ENCODE results near the gene TTC21A.
A peak's percentile ranks its signal among the peaks of the same experiment; 100 is the strongest.

TTC21A gene

DNA sequence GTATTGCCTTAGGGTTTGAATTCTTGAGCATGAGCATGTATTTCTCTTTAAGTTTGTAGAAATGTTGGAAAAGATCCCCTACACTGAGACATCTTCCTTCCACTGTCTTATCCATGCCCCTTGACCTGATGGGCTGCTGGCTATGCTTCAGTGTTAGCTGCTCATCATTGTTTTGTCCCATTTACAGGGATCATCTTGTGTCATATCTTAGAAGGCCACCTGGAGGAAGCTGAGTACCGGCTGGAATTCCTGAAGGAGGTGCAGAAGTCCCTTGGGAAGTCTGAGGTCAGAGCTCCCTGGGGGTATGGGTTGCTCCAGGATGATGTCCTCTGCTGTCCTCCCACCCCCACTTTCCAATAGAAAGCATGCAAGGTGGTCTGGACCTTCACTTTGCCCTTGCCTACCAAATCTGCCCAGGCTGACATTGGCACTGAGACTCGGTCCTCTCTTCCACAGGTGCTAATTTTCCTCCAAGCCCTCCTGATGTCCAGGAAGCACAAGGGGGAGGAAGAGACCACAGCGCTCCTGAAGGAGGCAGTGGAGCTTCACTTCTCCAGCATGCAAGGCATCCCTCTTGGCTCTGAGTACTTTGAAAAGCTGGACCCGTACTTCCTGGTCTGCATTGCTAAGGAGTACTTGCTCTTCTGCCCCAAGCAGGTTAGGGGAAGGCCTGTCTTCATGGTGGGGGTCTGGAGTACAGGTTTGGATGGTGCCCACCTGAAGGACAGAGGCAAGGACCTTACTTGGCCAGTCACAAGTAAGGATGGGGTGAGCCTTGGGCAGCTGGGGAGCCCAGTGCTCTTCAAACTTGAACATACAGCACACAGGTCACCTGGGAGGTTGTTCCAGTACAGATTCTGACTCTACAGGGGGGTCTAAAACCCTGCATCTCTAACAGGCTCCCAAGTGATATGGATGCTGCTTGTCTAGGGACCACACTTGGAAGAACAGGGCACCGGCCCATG, 17.7 kb downstream of the TTC21A start:
- Mint-ChIP-seq H3K36me3 (peaks cover 8% of the 10 kb centered on the region), H3K9me3 (no peaks in the 10 kb centered on the region), H3K27me3 (no peaks in the 10 kb centered on the region), H3K27ac (peak overlapping the region; percentile 59), H3K4me1 (peaks cover 55% of the 10 kb centered on the region), H3K4me3 (no peak overlapping the region)
- ATAC-seq: no peak

DNA sequence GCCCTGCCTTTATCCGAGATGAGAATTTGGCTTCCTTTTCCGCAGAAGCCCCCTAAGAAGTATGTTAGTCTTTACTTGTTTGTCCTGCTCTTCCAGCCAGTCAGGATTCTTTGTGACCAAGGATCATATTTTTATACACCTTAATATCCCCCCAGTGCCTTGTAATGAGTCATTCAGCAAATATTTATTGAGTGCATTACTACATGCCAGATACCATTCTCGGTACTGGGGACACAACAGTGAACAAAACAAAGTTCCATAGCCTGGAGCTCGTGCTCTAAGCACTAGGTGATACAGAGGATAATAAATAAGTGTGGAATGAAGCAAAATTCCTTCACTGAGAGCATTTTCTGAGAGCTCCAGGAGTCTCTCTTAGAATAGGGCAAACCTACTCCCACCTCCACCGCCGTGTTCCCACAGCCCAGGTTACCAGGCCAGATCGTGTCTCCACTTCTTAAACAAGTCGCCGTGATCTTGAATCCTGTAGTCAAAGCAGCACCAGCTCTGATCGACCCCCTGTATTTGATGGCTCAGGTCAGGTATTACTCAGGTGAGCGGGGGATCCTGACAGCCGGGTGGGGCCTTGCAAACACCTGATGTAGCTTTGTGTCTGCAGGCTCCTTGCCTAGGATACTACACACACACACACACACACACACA, 18.5 kb downstream of the TTC21A start:
- no peak for ATAC-seq
- Mint-ChIP-seq H3K36me3 (peaks cover 8% of the 10 kb centered on the region), H3K4me3 (no peak overlapping the region), H3K27ac (peak overlapping the region; percentile 59), H3K27me3 (no peaks in the 10 kb centered on the region), H3K9me3 (no peaks in the 10 kb centered on the region), H3K4me1 (peaks cover 51% of the 10 kb centered on the region)

DNA sequence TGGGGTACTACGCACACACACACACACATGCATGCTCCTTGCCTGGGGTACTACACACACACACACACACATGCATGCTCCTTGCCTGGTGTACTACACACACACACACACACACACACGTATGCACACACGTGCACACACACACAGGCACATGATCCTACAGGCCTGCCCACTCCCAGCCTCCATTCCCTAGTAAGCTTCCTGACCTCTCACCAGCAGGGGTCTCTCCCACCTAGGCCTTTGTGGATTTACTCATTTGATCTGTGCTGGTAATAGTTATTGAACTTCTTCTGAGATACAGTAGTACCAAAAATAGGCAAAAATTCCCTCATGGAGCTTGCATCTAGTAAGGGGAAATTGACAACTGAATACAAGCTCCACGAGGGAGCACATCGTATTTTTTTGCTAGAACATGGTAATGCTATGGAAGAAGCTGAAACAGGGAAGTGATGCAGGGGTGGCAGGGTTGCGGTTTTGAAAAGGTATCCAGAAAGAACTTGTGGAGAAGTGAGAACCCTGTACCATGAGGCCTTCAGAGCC, 19.1 kb downstream of the TTC21A start:
- H3K27ac Mint-ChIP-seq: peak overlapping the region; percentile 54
- H3K4me3 Mint-ChIP-seq: no peak overlapping the region
- H3K36me3 Mint-ChIP-seq: peaks cover 8% of the 10 kb centered on the region
- no peaks in the 10 kb centered on the region for H3K9me3 Mint-ChIP-seq
- H3K4me1 Mint-ChIP-seq: peaks cover 44% of the 10 kb centered on the region
- ATAC-seq: peak; percentile 70
- no peaks in the 10 kb centered on the region for H3K27me3 Mint-ChIP-seq

DNA sequence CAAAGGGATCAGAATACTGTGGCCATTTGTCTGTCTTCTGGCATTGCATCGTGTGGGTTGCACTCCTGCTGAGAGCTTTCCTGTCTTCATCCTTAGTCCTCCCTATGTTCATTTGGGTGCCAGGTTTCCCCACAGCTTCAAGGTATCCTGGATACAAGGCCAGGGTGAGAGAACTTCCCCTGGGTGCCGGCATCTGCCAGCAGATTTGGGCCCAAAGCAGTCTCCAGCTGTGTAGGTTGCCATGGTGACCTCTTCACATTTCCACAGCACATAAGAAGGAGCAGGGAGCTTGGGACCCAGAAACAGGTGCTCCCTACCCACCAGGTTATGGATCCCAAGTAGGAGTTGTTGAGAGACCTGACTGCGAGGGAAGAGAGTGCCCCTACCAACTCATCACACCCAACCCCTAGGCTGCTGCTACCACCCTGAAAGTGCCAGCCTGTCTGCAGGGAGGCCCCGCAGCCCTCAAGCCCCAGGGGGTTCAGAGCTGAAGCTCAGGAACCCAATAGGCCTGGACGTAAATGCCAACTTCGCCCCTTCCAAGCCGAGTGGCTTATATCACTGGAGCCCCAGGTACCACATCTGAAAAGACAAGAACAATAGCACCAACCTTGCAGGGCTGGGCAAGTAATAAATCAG, 19.9 kb downstream of the TTC21A start:
- H3K27me3 Mint-ChIP-seq: no peaks in the 10 kb centered on the region
- H3K27ac Mint-ChIP-seq: peak overlapping the region; percentile 54
- H3K36me3 Mint-ChIP-seq: peaks cover 8% of the 10 kb centered on the region
- H3K4me3 Mint-ChIP-seq: no peak overlapping the region
- no peaks in the 10 kb centered on the region for H3K9me3 Mint-ChIP-seq
- ATAC-seq: peak; percentile 17
- H3K4me1 Mint-ChIP-seq: peaks cover 36% of the 10 kb centered on the region

DNA sequence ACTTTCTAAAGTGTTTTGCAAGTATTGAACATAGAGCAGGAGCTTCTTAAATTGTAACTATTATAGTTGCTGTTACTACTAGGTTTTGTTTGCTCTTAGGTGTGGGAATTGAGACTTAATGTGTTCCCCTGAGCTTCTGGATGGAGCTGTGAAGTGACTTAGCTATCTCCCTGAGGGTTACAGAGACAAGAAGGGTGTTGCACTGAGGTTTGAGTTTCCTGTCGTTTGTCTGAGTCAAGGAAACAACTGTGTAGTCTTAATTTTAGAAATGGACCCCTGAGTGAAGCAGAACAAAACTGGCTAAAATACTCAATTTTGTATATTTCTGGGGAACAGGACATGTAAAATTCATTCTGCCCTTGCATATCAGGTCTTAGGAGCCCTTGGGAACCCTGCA, 20.4 kb downstream of the TTC21A start:
- peak overlapping the region; percentile 54 for H3K27ac Mint-ChIP-seq
- ATAC-seq: no peak
- peaks cover 8% of the 10 kb centered on the region for H3K36me3 Mint-ChIP-seq
- no peaks in the 10 kb centered on the region for H3K27me3 Mint-ChIP-seq
- no peak overlapping the region for H3K4me3 Mint-ChIP-seq
- H3K9me3 Mint-ChIP-seq: no peaks in the 10 kb centered on the region
- H3K4me1 Mint-ChIP-seq: peaks cover 31% of the 10 kb centered on the region

DNA sequence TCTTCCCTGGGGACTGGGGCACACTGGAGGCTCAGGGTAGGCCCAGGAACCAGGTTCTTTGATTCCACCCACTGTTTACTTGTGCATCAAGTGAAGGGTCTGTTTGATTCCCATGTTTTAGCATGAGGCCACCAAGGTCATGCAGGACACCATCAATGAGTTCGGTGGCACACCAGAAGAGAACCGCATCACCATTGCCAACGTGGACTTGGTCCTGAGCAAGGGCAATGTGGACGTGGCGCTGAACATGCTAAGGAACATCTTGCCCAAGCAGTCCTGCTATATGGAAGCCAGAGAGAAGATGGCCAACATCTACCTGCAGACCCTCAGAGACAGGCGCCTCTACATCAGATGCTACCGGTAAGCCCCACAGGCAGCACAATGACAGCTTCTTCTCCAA, 21.5 kb downstream of the TTC21A start:
- Mint-ChIP-seq H3K4me1 (peaks cover 34% of the 10 kb centered on the region), H3K4me3 (no peak overlapping the region), H3K27me3 (no peaks in the 10 kb centered on the region), H3K27ac (peak overlapping the region; percentile 54), H3K9me3 (no peaks in the 10 kb centered on the region), H3K36me3 (peaks cover 17% of the 10 kb centered on the region)
- ATAC-seq: no peak

DNA sequence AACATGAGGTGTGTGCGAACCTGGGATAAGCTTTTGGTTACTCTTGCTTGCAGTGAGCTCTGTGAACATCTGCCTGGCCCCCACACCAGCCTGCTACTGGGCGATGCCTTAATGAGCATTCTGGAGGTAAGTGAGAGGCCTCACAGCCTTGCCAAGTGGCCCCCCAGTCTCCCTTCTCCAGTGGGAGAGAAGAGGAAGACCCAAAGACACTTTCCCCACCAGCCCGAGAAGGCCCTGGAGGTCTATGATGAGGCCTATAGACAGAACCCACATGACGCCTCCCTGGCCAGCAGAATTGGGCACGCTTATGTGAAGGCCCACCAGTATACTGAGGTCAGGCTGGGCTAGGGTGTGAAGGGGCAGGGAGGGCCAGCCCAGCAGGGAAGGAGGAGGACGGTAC, 22.5 kb downstream of the TTC21A start:
- peaks cover 17% of the 10 kb centered on the region for H3K36me3 Mint-ChIP-seq
- no peak for ATAC-seq
- no peak overlapping the region for H3K4me3 Mint-ChIP-seq
- no peak overlapping the region for H3K27ac Mint-ChIP-seq
- H3K27me3 Mint-ChIP-seq: no peaks in the 10 kb centered on the region
- H3K4me1 Mint-ChIP-seq: peaks cover 36% of the 10 kb centered on the region
- H3K9me3 Mint-ChIP-seq: no peaks in the 10 kb centered on the region

DNA sequence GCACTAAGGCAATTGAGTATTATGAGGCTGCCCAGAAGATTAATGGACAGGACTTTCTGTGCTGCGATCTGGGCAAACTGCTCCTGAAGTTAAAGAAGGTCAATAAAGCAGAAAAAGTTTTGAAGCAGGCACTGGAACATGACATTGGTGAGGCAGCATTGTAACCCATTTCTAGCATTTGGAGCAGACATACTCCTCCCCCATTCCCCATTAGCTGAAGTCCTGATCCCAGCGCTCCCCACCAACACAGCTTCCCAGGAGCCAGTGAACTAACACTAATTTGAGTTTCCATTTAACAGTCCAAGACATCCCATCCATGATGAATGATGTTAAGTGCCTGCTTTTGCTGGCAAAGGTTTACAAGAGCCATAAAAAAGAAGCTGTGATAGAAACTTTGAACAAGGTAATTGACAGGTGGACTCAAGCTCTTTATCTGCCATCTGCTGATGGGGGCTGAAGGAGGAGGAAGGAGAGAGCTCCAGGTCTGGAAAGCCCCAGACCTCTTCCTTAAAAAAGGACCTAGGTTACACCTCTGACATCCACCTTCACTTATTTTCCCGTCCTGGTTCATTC, 23.3 kb downstream of the TTC21A start:
- H3K4me3 Mint-ChIP-seq: no peak overlapping the region
- peaks cover 36% of the 10 kb centered on the region for H3K4me1 Mint-ChIP-seq
- peak overlapping the region; percentile 6 for H3K27ac Mint-ChIP-seq
- no peaks in the 10 kb centered on the region for H3K9me3 Mint-ChIP-seq
- peaks cover 17% of the 10 kb centered on the region for H3K36me3 Mint-ChIP-seq
- no peak for ATAC-seq
- no peaks in the 10 kb centered on the region for H3K27me3 Mint-ChIP-seq

DNA sequence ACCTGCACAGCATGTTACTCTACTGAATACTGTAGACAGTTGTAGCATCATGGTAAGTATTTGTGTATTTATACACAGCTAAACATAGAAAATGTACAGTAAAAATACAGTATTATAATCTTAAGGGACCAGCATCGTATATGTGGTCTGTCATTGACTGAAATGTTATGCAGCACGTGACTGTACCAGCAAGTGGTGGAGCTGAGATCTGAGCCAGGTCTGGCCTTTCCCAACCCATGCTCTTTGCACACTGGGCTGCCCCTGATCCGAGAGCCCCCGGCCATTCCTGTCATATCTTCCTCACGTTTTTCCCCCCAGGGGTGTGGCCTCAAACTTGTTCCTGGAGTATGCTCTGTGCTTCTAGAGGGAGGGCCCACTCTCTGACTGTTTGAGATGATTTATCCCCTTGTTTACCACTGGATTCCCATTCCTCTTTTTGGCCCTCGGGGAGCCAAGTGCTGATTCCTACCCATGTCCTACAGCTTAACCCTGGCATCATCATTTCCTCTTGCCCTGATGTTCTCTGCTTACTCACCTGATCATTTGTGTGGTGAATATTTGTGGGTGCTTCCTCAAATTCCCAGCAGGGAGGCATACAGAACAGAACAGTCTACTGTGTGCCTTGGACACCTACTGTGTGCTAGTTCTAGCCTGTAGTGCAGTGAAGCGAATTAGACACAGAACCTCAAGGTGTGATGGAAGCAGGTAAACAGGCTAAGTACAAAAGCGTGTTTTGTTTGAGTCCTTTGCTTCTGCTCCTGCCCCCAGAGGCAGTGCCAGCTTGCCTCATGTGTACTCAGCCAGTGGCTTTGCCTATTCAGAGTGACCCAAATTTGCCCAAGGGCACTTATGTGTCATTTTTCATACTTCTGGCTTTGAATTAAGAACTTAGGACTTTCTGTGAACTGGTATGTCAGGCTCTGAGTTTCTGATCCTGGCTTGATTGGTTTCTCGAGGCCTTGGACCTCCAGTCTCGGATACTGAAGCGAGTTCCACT, 24.9 kb downstream of the TTC21A start:
- Mint-ChIP-seq H3K36me3 (peaks cover 24% of the 10 kb centered on the region), H3K27ac (no peak overlapping the region), H3K27me3 (no peaks in the 10 kb centered on the region), H3K9me3 (no peaks in the 10 kb centered on the region), H3K4me3 (no peak overlapping the region), H3K4me1 (peaks cover 27% of the 10 kb centered on the region)
- ATAC-seq: no peak

DNA sequence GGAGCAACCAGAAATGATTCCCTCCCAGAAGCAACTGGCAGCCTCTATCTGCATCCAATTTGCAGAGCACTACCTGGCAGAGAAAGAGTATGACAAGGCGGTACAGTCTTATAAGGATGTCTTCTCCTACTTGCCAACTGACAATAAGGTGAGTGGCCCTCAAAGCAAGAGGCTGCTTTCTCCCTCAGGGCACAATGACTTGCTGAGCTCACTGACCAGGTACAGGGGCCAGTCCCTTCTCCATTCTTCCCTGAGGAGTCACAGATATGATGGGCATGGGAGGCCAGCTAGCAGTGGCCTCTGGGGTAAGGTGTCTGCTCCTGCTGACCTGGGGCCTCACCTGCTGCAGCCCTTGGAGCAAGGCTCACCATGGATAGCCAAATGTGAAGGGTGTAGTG, 25.6 kb downstream of the TTC21A start:
- Mint-ChIP-seq H3K27me3 (no peaks in the 10 kb centered on the region), H3K4me1 (peaks cover 20% of the 10 kb centered on the region), H3K9me3 (no peaks in the 10 kb centered on the region), H3K27ac (no peak overlapping the region), H3K36me3 (peaks cover 30% of the 10 kb centered on the region), H3K4me3 (no peak overlapping the region)
- ATAC-seq: no peak

DNA sequence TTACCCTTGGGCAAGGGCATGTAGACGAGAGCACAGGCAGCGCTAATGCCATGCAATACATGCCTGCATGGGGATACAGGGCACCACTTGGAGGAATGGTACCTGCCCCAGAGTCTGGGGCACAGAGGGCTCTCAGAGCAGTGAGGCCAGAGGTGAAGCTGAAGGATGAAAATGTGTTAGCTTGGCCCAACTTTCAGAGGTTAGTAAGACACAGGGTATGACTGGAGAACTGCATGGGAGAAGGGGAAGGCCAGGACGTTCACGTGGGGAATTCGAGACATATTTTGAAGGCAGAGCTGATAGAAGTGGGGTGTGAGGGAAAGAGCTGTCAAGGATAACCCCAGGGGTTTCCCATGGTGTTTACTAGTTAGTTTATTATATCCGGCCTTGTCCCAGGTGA, 26.3 kb downstream of the TTC21A start:
- no peak for ATAC-seq
- Mint-ChIP-seq H3K27ac (no peak overlapping the region), H3K4me3 (no peak overlapping the region), H3K4me1 (peaks cover 17% of the 10 kb centered on the region), H3K9me3 (no peaks in the 10 kb centered on the region), H3K36me3 (peaks cover 30% of the 10 kb centered on the region), H3K27me3 (no peaks in the 10 kb centered on the region)

DNA sequence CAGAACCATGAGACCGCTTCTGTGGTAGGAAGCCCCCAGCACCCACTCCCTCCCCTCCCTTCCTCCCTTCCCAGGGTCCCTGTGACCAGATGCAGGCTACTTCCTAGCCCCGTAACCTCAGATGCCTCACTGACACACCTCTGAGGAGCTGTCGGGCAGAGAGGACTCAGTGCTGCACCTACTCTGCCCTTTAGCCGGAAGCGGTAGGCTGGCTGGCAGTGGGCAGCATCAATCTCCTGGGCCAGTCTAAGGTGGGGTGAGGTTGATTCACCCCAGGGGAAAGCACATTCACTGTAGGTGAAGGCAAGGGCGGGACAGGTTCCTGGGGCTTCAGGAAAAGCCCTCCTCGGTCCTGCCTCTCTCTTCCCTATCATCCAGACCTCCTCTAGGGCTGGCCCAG, 26.8 kb downstream of the TTC21A start:
- Mint-ChIP-seq H3K4me3 (no peak overlapping the region), H3K9me3 (no peaks in the 10 kb centered on the region), H3K27me3 (no peaks in the 10 kb centered on the region), H3K36me3 (peaks cover 28% of the 10 kb centered on the region), H3K27ac (no peak overlapping the region), H3K4me1 (peaks cover 21% of the 10 kb centered on the region)
- ATAC-seq: no peak

DNA sequence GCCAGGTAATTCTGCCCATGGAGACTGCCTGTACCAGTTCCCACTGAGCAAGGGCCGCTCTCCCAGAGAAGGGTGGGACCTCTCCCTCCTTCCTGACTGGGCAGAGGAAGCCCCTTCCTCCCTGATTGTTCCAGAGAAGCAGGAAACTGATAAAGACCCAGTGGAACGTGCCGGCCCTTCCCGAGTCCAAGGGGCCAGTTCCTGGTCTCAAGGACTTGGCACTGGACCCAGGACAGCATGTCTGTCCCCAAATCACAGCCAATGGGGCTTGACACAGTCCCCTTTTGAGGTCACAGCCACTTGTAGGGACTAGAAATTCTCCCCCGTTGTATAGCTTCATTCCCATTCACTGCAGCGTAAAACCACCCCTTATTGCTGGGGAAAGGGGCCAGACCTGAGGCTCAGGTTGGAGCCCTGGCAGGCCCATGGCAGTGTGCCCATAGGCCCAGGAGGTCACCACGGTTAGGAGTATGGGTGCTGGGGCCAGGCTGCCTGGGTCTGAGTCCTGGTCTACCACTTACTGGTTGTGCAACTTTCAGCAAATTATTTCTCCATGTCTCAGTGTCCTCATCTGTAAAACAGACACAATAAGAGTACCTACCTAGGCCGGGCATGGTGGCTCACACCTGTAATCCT, 27.8 kb downstream of the TTC21A start:
- no peak overlapping the region for H3K4me3 Mint-ChIP-seq
- H3K9me3 Mint-ChIP-seq: no peaks in the 10 kb centered on the region
- H3K27me3 Mint-ChIP-seq: no peaks in the 10 kb centered on the region
- no peak for ATAC-seq
- peaks cover 26% of the 10 kb centered on the region for H3K4me1 Mint-ChIP-seq
- H3K27ac Mint-ChIP-seq: no peak overlapping the region
- peaks cover 22% of the 10 kb centered on the region for H3K36me3 Mint-ChIP-seq

All from stimulated activated memory B cell treated with anti-CD40 and anti-IgM and Interleukin-4, amounts not matched to agents 10 μg/mL and 1 μg/mL and 100 μg/mL, for 72 hours (primary cell).